Right ventricle myocardium inferior (tissue), 1 donor: Measurements from ENCODE around the gene ATRN. TPM values are rescaled to one million over a fixed set of nuclear protein-coding genes. Genes with fewer than 3 reads are reported as not detected.
"Not testable (repeated sequence)": the region's sequence is repeated elsewhere in the genome, so short reads cannot be mapped to it uniquely, and the experiment has no call there.

Source experiments
- ATAC-seq: fragments of 200-7000 bp; cut with Tn5 transposase; one replicate; pipeline ENCODE4 v1.9.1; 2020; ENCODE audit warnings: mild to moderate bottlenecking, moderate library complexity
- DNase-seq: peaks from one replicate; pipeline ENCODE4 v3.0.0; 2021; ENCODE audit errors: missing footprints
- intact Hi-C: fragments of 100-400 bp; cut with DNase I; formaldehyde crosslinking; loops from one replicate; pipeline ENCODE4 v1.11.0; 2022
- total RNA-seq: library from RNA; stranded (reverse); fragmentation: NEBNext Ultra II Directional; extraction: Animal tissue kit (Norgen Biotek cat#: 25700); gene quantifications from one replicate; pipeline ENCODE4 v1.2.1, GENCODE V29; 2021
- donor health status: DM: no; HTN: yes; CAD: no; lungs with severe emphysema.

The ATRN gene
- total RNA-seq, 1 donor from 2014 or later: 32.5 TPM

GRCh38 chr20:3605386-3605886 is 134.6 kb downstream of the ATRN start:
- ATAC-seq, DNase-seq, intact Hi-C loops: not testable (repeated sequence)

GRCh38 chr20:3606021-3606420 is 135.2 kb downstream of the ATRN start:
- intact Hi-C loops: no loop called here
- DNase-seq (no peak), ATAC-seq (no peak)

- DNase-seq: no peak
- no peak for ATAC-seq
These were observed 141.1 kb downstream of the ATRN start for GRCh38 chr20:3611901-3612300.

GRCh38 chr20:3612795-3613572 is 142.2 kb downstream of the ATRN start:
- no peak for ATAC-seq
- DNase-seq: no peak
- intact Hi-C loops: no loop called here

More at GRCh38 chr20:3611901-3612300, 141.1 kb downstream of the ATRN start:
- intact Hi-C loops: no loop called here

- intact Hi-C loops: no loop called here
- DNase-seq (no peak), ATAC-seq (no peak)
These were observed 143.1 kb downstream of the ATRN start for GRCh38 chr20:3613821-3614440.

GRCh38 chr20:3614466-3614865 is 143.6 kb downstream of the ATRN start:
- intact Hi-C loops: no loop called here
- ATAC-seq (no peak), DNase-seq (no peak)

GRCh38 chr20:3615171-3615840 is 144.5 kb downstream of the ATRN start:
- DNase-seq, intact Hi-C loops, ATAC-seq: not testable (repeated sequence)

- peak; percentile 73 for ATAC-seq
- intact Hi-C loops: no loop called here
- peak; percentile 62 for DNase-seq
These were observed 145.4 kb downstream of the ATRN start for GRCh38 chr20:3616250-3616649.

- intact Hi-C loops: no loop called here
- ATAC-seq (no peak), DNase-seq (no peak)
These were observed 150.3 kb downstream of the ATRN start for GRCh38 chr20:3621111-3621510.

- ATAC-seq (no peak), DNase-seq (no peak)
- intact Hi-C loops: no loop called here
These were observed 151.6 kb downstream of the ATRN start for GRCh38 chr20:3622406-3622805.

- ATAC-seq: no peak
- no peak for DNase-seq
- intact Hi-C loops: no loop called here
These were observed 156.7 kb downstream of the ATRN start for GRCh38 chr20:3627476-3627875.

- intact Hi-C loops: no loop called here
- ATAC-seq: no peak
- DNase-seq: no peak
These were observed 157.9 kb downstream of the ATRN start for GRCh38 chr20:3628502-3629314.

GRCh38 chr20:3629893-3630292 is 159.1 kb downstream of the ATRN start:
- ATAC-seq (no peak), DNase-seq (no peak)
- intact Hi-C loops: no loop called here

GRCh38 chr20:3630429-3630828 is 159.6 kb downstream of the ATRN start:
- no peak for DNase-seq
- intact Hi-C loops: no loop called here
- ATAC-seq: no peak

- ATAC-seq (no peak), DNase-seq (no peak)
- intact Hi-C loops: no loop called here
These were observed 160.7 kb downstream of the ATRN start for GRCh38 chr20:3631534-3631933.

GRCh38 chr20:3632311-3633004 is 161.6 kb downstream of the ATRN start:
- intact Hi-C loops: no loop called here
- no peak for DNase-seq
- no peak for ATAC-seq

GRCh38 chr20:3633913-3634478 is 163.2 kb downstream of the ATRN start:
- intact Hi-C loops: no loop called here
- no peak for DNase-seq
- ATAC-seq: no peak

- no peak for ATAC-seq
- intact Hi-C loops: no loop called here
- no peak for DNase-seq
These were observed 164.5 kb downstream of the ATRN start for GRCh38 chr20:3635346-3635745.
